Endometrial microvascular endothelial cells (primary cell): ENCODE results near the gene TMEM39A. TPM values are rescaled to one million over a fixed set of nuclear protein-coding genes. Genes with fewer than 3 reads are reported as not detected.

ENCODE experiments used
- in situ Hi-C: cut with HindIII; loops from 2 replicates; pipeline ENCODE4 v1.10.0; 2017; ENCODE audit warnings: low sequenced_read_pairs, low pct_unique_long_range_greater_than_20kb; ENCODE audit errors: inconsistent ontology term
- total RNA-seq: library from RNA; depleted of rRNA; stranded (reverse); fragments of >200 nt; gene quantifications from one replicate; pipeline ENCODE4 v1.2.3, GENCODE V29; 2015; ENCODE audit errors: inconsistent ontology term

The TMEM39A gene
- total RNA-seq, 1 donor from 2014 or later: 36.5 TPM

- in situ Hi-C loops: no loop called here
Measured at GRCh38 chr3:119405315-119405714, 58.1 kb downstream of the TMEM39A start.

DNA sequence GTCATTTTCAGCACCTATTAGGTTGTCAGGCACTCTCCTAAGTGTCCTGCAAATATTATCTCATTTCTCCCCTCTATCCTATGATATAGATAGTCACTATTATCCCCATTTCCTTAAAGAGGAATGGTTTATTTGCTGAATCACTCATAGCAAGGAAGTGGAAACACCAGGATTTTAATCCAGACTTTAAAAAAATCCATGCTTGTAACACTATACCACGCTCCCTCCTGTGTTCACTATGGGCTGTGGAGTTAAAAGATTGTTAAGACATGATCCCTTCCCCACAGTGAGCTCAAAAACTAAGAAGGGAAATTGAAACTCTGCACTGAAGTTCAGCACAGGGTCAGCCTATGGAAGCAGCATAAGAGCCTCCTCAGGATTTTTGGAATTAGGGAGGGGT lies 60.2 kb downstream of the TMEM39A start:
- in situ Hi-C loops: no loop called here

DNA sequence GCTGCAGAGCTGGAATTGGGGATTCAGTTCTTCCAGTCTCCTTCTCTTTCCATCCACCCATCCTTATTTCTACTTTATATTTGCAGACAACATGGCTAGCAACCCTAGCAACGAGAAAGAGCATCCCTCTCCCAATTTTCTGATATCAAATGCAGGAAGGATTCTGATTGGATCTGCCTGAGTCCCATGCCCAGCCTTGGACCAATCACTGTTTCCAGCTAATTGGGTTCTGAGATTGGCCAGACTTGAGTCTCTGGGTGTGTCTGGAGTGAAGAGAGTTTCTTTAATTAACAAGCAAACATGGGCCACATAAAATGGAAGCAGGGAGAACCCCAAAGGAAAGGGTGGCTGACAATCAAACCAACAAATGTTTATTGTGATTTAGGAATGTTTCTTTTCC lies 60.6 kb downstream of the TMEM39A start:
- in situ Hi-C loops: no loop called here

DNA sequence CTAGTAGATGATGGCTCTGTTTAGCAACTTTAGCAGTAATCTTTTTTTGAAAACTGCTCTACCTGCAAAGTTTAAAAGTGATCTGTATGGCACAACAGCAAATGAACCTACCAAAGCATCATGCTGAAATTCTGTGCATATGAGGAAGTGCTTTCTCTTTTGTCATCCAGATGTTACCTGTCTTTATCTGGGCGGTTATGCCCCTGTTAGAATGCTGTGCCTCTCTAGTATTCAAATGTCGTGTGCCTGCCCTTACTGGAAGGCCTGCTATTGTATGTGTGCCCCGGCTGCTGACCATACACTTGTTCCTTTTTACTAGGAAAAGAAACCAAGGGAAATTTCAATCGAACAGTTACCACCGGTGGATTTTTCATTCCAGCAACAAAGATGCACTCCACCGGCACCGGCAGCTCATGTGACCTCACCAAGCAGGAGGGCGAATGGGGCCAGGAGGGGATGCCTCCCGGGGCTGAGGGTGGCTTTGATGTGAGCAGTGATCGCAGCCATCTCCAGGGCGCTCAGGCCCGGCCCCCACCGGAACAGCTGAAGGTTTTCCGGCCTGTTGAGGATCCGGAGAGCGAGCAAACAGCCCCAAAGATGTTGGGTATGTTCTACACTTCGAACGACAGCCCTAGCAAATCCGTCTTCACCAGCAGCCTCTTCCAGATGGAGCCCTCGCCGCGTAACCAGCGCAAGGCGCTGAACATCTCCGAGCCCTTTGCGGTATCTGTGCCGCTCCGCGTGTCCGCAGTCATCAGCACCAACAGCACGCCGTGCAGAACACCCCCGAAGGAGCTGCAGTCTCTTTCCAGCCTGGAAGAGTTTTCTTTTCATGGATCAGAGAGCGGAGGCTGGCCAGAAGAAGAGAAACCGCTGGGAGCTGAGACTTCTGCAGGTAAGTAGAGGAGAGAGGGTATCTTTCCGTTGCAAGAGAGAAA lies 61.6 kb downstream of the TMEM39A start:
- in situ Hi-C loops: no loop called here

- in situ Hi-C loops: no loop called here
Measured at GRCh38 chr3:119401069-119401468, 62.3 kb downstream of the TMEM39A start.

- in situ Hi-C loops: no loop called here
Measured at GRCh38 chr3:119400466-119400865, 62.9 kb downstream of the TMEM39A start.

DNA sequence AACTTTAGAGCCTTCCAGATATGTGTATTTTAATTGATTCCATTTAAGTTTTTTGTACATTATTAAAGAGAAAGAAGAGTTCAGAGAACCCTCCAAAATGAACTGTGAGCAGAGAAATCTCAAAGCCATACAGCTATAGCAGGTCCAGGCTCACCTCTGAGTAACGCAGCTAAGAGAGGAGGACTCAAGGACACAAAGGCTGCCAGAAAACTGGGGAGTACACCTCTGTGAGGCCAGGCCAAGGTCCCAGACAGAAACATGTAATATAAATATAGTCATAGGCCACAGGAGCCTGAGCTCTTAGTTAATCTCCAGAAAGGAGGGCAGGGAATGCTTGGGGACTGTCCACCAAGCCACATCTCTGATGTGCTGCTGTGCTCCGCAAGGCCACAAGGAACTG lies 66.5 kb downstream of the TMEM39A start:
- in situ Hi-C loops: no loop called here

DNA sequence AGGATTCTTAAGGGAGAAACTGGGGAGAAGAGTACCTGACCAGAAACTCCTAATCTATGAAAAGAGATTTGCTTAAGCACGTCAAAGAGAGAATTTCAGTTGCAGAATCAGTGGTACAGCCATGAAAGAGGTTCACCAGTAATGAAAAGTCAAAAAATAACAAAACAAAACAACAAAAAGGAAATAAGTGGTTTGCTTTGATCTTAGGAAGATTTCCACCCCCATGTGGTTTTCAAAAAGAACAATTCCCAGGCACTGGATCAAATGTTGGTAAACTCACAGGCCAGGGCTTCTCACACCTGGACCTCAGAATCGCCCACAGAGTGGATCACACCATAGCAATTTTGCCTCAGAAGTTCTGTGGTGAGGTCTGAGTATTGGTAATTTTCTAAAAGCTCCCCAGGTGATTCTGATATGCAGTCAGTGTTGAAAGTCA lies 67.5 kb downstream of the TMEM39A start:
- in situ Hi-C loops: no loop called here

- in situ Hi-C loops: no loop called here
Measured at GRCh38 chr3:119388577-119388976, 74.8 kb downstream of the TMEM39A start.

- in situ Hi-C loops: no loop called here
Measured at GRCh38 chr3:119382134-119382533, 81.3 kb downstream of the TMEM39A start.

- in situ Hi-C loops: no loop called here
Measured at GRCh38 chr3:119380697-119381096, 82.7 kb downstream of the TMEM39A start.

Other genes starting within 250 kb of the TMEM39A start
- 8.5 TPM for gene B4GALT4, start 222.7 kb downstream of the TMEM39A start, total RNA-seq
- 39.4 TPM for gene ARHGAP31, start 169.2 kb downstream of the TMEM39A start, total RNA-seq
- 23.9 TPM for gene POGLUT1, start 5.3 kb upstream of the TMEM39A start, total RNA-seq
- 47.9 TPM for gene TIMMDC1, start 34.9 kb upstream of the TMEM39A start, total RNA-seq
- gene CD80, start 96.0 kb upstream of the TMEM39A start, total RNA-seq: not detected
- gene ADPRH, start 115.9 kb upstream of the TMEM39A start, total RNA-seq: 22.7 TPM
- 12.8 TPM for gene PLA1A, start 134.3 kb upstream of the TMEM39A start, total RNA-seq
- not detected for gene POPDC2, start 197.0 kb upstream of the TMEM39A start, total RNA-seq
- 9.8 TPM for gene COX17, start 213.8 kb upstream of the TMEM39A start, total RNA-seq
- not detected for gene CFAP91, start 239.4 kb upstream of the TMEM39A start, total RNA-seq